ENCODE measurements around the gene NCKAP5.

Gene NCKAP5

DNA sequence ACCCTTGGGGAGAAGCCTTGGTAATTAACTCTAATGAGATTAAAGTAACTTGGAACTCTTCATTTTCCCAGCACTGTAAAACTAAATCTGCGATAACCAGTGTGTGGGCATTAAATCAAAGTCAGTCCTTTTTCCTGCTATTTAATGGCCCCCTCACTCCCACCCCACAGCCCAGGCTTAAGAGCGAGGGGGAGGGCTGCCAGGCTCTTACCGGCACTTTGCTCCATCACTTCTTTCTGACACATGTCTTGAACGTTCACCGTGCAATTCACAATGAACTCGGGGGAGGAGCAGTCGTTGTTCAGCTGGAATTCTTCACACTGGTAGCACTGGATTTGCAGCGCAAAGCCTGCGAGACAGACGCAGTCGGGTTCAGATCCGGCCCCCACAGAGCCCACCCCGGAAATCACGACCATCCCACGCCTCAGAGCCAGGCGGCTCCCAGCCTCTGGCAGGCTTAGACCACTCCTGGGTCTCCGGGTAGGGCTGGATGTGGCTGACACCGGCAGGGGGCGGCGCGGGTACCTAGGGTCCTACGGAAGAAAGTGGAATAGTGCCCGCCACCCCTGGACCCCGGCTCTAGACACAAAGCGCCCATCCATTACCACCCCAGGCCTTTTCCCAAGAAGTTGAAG lies 900.0 kb downstream of the NCKAP5 start:
- DNase-seq (ENCODE audit: low spot score), result no peak

DNA sequence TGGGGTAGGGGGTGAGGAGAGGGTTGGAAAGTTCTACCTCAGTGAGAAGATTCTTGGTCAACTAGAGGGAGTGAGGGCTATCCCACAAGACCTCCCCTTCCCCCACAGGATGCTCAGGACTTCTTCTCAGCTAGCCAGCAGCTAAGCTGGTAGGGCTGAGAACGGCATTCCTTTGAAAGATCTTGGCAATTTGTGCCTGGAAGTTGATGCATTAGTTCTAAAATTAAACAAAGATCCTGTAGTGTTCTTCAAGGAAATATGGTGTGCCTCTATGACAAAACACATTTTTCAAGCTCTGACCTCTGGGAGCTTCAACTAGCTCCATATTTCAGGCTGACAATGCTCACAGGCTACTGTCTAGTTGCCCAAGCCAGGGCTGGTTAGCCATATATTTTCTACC lies 900.6 kb downstream of the NCKAP5 start:
- DNase-seq (ENCODE audit: low spot score), result no peak

DNA sequence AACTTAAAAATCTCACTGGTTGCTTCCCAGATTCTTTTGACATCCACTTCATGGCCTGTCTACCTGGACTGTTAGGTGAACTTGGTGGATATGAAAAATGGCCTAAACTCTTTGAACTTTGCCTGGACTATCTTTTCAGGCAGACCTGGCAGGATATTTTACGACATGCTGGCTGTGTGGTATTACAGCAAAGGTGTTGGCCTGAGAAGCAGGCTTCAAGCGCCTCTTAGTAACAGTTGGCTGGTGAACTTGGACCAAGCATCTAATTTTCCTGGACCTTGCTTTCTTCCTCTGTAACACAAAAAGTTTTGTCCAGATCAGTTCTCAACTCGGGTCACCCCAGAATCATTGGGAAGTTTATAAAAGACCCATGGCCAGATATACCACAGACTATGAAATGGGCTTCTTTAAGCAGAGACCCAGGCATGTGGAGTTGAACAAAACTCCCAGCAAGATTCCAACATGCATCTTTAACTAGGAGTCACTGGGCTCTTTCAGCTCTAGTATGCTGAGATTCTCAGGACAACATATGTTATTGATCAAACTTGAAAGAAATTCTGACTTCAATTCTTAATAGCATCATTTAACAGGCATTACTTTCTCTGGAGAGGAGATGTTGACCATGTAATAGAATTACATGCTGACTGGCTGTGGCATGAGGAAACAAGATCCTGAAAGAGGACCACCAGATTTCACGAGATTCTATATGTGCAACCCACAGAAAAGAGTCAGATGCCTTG lies 902.7 kb downstream of the NCKAP5 start:
- no peak for DNase-seq (ENCODE audit: low spot score)

DNA sequence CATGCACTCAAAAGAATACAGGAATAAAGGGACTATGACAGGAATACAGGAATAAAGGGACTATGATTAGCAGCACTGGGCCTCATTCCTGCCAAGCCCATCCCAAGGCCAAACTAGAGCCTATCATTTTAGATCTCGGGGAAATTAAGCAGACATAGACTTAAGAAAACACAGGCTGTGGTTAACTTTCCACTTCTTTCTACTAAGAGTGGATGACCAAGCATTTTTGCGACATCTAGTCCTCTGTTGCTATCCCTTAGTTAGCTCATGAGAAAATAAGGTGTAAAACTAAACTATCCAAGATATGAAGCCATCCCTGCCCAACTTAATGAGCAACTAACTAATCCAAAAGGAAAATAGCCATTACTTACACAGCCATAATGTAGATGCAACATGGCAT lies 904.2 kb downstream of the NCKAP5 start:
- no peak for DNase-seq (ENCODE audit: low spot score)

DNA sequence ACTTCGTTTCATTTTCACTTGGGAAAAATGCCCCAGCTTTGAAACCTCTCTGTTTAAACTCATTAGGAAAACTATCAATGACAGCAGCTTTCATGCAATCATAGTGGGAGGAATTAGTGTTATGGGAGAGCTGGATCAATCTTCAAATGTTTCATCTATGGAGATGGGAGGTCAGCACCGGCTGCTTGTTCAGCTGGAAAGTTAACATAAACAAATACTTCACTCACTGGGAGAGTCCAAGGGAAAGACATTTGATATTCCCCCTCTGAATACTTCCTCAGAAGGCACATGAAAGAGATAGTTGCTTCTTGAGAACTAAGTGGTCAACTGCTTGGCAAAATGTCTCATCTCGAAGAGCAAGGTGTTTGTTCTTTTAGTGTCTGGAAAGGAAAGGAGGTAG lies 905.5 kb downstream of the NCKAP5 start:
- no peak for DNase-seq (ENCODE audit: low spot score)

DNA sequence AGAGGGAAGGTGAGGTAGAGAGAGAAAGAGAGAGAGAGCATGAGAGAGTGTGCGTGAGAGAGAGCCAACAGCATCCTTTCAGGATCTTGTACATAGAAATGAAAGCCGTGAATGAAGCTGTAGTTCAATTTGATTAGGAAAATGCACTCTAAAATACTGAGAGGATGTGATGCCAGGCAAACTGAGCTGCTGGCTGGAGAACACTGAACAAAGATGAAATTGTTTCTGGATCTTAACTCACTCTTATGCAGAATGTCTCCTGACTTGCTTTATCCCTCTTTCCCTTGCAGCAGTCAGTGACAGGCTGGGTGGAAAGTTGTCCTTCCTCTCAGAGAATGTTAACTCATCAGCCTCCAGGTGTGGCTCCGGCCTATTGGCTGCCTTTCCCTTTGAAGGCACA lies 908.9 kb downstream of the NCKAP5 start:
- no peak for DNase-seq (ENCODE audit: low spot score)

DNA sequence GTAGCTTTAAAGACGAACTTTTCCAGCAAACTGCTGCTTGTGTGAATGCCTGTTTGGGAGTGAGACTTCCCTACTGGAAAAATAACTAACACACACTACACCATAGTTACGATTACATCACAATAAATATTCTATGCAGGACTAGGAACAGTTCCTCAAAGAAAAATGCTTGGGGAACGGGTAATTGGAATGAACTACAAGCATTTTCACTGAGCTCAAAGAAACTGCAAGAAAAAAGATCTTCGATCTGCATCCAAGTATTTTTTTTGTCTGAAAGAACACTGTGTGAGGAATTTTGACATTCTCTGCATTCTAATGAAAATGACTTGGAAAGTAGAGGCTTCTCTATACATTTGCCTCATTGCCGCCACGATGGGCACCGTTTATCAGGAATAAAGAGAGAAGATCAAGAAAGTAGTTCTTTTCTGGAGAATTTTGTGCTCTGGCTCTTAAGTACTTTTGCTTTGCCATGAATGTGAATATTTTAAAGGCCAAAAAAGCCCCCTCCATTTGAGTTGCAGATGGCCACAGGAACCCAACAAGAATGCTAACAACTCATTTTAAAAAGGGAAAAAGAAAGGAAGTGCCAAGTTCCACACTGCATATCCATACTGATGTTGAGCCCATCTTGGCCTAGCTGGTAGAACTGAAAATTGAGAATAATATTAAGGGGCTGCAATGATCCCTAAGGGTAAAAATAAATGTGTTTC lies 911.8 kb downstream of the NCKAP5 start:
- no peak for DNase-seq (ENCODE audit: low spot score)

DNA sequence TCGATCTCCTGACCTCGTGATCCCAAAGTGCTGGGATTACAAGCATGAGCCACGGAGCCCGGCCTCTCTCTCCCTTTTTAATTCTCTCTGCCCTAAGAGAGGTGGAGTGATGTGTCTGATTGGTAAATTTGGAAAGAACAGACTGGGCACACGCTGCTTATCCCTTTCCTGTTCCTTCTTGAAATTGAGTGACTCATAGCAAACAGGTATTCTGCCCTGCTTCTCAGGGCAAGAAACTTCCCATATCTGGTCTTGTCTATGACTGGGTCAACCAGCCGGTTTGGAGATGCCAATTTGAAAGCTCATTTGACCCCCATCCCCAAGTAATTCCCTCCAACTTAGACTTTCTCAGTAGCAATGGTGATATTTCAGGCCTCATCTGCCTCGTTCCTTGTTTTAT lies 913.3 kb downstream of the NCKAP5 start:
- no peak for DNase-seq (ENCODE audit: low spot score)

DNA sequence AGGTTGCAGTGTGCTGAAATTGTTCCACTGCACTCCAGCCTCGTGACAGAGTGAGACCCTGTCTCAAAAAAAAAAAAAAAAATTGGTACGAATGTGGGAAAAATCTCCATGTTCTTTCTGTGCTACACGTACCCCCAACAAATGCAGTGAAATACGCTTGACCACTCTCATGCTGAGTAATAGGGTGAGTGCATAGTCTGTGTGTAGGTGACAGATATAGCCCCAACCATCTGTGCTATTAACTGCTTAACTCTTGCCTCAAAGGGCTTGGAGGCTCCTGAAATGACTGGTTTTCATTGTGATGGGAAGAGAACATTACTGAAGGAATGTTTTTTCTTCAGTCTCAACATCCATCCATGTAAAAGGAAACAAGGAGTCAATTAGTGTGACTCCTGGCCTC lies 913.9 kb downstream of the NCKAP5 start:
- no peak for DNase-seq (ENCODE audit: low spot score)

DNA sequence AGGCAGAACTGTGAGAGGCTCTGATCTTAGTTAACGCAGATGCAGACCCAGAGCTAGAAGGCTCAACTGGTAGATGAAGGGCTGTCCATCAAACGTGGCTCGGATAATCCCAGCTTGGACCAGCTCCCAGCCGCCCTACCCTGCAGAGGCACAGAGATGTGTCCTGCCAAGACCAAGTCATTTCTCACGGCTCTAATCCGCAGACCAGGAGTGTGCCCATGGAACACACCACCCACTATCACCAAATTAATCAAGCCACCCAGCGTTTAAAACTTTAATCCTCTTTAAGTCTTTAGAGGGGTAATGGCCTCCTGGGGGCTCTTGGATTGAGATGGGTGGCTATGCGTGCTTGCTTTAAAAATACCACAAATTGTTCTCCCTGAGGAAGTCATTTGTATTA lies 915.8 kb downstream of the NCKAP5 start:
- no peak for DNase-seq (ENCODE audit: low spot score)

DNA sequence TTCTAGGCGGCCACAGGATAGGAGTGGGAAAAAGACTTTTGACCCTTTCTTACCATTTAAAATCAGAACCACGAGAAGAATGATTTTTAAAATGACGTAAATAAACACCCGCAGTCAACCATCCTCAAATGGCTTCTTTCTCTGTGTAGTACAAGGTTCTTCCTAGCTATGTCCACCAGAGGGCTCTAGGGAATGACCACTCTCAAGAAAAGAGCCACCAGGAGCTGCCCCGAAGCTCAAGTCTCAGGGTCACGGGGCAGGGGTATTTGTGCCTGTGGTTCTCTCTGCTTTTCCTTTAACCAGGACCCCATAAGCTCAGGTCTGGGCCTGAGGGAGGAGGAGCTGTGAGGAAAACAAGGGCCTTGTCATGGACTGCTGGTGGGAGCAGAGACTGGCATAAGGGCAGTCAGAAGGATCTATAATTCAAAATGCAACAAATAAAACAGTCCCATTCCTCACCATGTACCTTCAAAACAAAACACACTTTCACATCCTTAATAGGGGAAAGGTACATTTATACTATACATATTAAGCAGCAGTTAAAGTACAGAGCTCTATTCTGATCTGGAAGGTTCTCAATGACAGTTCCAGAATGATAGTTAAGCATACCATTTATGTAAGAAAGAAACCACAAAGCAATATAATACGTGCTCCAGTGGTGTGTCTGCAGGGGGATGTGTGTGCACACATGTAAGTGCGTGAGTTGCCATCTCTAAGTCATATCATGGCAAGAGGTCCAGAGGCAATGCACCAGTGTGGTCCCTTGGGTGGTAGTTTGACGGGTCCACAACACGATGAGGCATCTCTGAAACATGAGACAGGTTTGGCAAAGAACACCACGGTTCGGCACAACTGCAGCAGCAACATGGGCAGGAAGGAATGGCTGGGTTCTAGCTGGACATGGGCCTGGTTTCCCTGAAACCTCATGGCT lies 916.9 kb downstream of the NCKAP5 start:
- DNase-seq (ENCODE audit: low spot score), result peak; percentile 60

DNA sequence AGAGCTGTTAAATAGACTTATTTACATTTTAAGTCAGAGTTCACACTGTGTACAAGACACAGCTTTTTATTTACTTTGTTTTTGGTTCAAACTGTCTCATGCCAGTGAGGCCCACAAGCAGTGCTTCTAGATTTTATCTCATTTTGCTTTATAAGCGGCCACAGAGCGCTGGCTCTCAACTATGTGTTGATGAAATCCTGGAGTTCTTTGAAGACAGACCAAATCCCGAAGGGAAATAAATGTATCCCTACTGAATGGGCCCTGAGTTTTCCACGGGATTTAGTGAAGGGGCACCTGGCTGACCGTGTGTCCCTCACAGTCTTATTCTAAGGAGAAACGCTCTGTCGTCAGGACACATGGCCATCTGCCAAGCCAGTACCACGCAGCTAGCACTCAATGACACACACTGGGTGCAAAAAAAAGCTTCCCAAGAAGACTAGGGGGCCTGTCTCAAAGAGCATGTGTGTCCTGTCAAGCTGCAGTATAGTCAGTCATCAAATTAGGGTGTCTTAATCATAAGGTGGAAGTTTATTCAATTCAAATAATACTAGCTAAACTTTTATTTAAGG lies 921.6 kb downstream of the NCKAP5 start:
- no peak for DNase-seq (ENCODE audit: low spot score)

DNA sequence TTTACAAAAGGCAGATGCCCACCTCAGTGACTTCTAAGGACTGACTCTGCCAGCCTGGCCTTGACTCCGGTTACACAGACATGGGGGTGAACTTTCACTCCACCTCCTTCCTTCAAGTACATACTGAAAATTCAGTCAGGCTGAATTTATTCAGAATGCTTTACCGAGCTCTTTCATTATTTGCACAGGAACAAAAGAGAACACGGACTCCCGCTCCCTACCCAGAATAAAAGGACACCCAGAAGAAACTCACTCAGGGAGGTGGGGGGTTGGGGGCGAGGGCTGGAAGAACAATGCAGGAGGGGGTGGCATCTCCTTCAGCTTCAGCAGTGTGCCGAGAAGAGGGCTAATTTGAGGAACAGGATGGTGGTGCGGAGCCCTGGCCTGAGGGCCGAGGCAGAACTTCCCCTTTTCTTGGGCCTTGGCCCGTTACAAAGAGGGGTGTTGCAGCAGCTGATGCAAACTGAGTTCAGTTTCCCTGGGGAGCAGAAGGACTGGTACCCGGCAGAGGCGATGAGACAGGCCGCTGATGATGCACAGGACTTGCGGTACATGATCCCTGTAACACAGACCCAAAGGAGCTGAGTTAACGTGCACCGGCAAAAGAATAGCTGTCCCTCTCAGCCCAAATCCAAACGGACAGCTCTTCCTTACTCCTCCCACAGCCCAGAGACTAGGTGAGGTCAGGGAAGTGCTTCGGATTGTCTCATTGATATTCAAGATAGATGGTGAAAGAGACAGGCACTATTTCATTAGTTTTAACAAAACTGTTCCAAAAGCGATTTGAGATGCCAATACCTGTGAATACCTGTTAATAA lies 922.3 kb downstream of the NCKAP5 start:
- no peak for DNase-seq (ENCODE audit: low spot score)

DNA sequence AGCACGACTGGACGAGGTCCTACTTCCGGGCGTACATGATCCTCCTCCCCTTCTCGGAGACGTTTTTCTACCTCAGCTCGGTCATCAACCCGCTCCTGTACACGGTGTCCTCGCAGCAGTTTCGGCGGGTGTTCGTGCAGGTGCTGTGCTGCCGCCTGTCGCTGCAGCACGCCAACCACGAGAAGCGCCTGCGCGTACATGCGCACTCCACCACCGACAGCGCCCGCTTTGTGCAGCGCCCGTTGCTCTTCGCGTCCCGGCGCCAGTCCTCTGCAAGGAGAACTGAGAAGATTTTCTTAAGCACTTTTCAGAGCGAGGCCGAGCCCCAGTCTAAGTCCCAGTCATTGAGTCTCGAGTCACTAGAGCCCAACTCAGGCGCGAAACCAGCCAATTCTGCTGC lies 923.1 kb downstream of the NCKAP5 start:
- DNase-seq (ENCODE audit: low spot score), result no peak

DNA sequence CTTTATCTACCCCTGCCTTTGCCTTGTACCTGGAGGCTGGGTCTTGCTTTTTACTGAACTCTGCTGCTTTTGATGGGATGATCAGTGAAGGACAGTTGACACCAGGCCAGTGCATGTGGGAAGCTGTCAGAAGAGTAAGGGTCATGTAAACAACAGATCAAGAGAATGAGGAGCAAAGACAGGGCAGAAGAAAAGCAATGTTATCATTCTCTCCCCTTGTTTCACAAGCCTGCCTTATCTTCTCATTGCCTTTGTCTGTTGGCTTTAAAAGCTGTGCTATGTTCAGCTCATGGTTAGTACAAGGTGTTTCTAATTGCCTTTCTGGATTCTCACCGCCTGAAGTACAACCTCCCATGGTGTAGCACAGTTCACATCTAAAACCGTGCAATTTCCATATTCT lies 925.8 kb downstream of the NCKAP5 start:
- no peak for DNase-seq (ENCODE audit: low spot score)

DNA sequence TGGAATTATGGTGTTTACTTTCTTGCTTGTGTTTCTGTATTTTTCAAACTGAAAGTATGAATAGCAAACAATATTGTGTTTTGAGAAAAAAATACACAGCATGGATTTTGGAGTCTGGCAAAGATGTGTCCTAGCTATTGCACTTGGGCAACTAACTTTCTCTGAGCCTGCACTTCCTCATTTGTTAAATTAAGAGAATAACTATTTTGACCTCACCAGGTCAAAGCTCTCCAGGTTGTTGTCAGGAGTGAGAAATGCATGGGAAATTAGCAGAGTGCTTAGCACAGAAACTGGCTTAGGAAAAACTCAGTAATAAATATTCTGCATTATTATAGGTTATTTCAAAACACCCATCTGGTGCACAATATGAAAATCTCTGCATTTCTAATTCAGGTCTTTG lies 926.4 kb downstream of the NCKAP5 start:
- DNase-seq (ENCODE audit: low spot score), result no peak

DNA sequence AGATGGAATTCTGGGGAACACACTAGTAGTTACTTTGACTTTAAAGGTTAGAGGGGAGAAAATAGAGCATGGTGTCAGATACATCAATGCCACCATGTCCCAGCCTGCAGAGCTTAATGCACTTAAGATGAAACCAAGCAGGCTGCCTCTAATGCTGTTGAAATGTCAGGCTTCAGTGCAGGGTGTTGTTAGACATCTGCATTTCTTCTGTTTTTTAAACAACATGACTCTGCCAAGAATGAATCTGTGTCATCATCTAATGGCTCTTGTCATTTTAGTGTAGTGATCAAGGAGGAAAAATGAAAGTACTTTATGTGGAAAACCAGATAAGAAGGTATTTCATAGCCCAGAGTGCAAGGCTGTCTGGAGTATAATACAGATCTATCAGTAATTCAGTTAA lies 928.1 kb downstream of the NCKAP5 start:
- no peak for DNase-seq (ENCODE audit: low spot score)

DNA sequence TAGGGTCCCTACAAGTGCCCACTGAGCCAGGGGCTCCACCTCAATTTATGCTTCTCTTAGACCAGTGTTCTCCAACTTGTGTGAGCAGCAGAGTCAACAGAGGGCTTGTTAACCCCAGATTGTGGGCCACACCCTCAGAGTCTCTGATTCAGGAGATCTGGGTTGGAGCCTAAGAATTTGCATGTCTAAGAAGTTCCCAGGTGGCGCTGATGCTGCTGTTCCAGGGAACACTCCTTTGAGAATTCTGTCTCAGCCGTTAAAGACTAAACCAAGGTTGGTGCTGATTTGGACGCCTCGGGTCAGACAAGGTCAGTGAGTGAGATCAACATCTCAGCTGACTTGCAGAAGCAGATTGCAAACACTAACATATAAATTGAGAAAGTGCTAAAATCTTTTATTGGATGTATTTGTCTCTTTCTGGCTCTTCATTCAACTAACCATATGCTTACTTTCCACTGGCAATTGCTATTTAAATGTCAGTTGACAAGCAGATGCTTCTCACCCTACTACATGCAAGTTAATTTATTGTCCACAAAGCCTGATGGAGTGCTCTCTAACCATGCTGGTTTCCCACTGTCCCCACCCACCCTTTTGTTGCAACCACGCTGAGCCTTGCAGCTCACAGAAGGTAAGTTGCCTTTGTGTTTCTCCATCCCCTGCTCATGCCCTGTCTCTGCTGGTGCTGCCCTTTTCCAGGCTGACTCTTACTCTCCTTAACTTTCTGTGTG lies 929.8 kb downstream of the NCKAP5 start:
- no peak for DNase-seq (ENCODE audit: low spot score)

DNA sequence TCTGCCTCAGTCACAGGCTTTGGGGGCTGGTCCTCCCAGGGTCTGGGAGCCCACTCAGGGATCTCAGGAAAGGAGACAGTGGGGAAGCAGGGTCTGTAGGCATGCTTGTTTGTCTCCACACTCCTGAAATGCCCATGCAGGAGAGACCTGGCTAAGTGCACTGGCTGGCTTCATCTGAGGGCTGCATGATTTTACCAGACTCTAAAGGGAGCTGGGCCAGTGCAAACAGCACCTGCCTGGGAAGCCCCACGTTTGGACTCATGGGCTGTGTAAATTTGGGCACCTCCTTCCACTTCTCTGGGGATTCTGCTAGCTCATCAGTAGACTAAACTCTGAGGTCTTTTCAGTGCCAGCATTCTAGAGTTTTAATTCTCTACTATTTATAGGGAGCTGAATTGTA lies 931.9 kb downstream of the NCKAP5 start:
- DNase-seq (ENCODE audit: low spot score), result no peak

DNA sequence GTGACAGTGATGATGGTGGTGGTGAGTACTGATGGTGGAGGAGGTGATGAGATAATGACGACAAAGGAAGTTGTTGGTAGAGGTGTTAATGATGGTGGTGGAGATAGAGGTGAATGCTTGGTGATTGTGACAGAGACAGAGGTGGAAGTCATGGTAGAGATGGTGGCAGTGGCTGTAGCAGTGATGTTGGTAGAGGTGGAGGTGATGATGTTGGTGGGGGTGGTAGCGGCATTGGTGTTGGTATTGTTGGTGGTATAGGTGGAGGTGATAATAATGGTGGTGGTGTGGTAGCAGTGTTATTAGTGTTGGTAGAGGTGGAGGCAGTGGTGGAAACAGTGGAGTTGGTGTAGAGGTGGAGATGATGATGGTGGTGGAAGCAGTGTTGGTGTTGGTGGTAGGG lies 934.6 kb downstream of the NCKAP5 start:
- DNase-seq (ENCODE audit: low spot score), result no peak

Data from AG20443 (cell line).